Measurements from ENCODE around the gene TMEM26. TPM values are rescaled to one million over a fixed set of nuclear protein-coding genes. Genes with fewer than 3 reads are reported as not detected.

The TMEM26 gene
- total RNA-seq, 1 donor from 2014 or later, result 3.4 TPM

DNA sequence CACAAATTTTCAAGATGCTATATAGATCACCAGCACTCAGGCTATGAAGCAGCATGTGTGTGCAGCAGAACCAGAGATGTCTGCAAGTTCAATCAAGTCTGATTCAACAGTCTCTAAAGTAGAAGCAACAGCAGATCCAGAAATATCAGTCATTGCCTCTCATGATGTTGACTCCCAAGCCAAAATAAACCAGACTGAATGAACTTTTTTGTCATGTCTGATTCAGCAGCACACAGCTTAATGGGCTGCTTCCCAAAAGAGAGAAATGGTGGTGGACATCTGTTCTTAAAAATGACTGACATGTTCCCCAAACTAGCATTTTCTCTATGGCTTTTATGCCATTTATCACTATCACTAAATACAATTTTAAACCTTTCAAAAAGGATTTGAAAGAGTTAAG lies 53.8 kb downstream of the TMEM26 start:
- H3K36me3 Mint-ChIP-seq, result no peaks in the 10 kb centered on the region
- no peak for DNase-seq (ENCODE audit: low spot score in 2 of 2, unreplicated experiment in 2 of 2)
- TF ChIP-seq, protein P1, sequence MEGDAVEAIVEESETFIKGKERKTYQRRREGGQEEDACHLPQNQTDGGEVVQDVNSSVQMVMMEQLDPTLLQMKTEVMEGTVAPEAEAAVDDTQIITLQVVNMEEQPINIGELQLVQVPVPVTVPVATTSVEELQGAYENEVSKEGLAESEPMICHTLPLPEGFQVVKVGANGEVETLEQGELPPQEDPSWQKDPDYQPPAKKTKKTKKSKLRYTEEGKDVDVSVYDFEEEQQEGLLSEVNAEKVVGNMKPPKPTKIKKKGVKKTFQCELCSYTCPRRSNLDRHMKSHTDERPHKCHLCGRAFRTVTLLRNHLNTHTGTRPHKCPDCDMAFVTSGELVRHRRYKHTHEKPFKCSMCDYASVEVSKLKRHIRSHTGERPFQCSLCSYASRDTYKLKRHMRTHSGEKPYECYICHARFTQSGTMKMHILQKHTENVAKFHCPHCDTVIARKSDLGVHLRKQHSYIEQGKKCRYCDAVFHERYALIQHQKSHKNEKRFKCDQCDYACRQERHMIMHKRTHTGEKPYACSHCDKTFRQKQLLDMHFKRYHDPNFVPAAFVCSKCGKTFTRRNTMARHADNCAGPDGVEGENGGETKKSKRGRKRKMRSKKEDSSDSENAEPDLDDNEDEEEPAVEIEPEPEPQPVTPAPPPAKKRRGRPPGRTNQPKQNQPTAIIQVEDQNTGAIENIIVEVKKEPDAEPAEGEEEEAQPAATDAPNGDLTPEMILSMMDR (IDR thresholded peaks at IDR 0.05; ENCODE audit: unreplicated experiment), result no peak
- H3K4me3 Mint-ChIP-seq, result no peak overlapping the region
- no peaks in the 10 kb centered on the region for H3K9me3 Mint-ChIP-seq
- peaks cover 32% of the 10 kb centered on the region for H3K4me1 Mint-ChIP-seq
- H3K27ac Mint-ChIP-seq, result no peak overlapping the region
- H3K27me3 Mint-ChIP-seq (ENCODE audit: low read depth), result no peaks in the 10 kb centered on the region

DNA sequence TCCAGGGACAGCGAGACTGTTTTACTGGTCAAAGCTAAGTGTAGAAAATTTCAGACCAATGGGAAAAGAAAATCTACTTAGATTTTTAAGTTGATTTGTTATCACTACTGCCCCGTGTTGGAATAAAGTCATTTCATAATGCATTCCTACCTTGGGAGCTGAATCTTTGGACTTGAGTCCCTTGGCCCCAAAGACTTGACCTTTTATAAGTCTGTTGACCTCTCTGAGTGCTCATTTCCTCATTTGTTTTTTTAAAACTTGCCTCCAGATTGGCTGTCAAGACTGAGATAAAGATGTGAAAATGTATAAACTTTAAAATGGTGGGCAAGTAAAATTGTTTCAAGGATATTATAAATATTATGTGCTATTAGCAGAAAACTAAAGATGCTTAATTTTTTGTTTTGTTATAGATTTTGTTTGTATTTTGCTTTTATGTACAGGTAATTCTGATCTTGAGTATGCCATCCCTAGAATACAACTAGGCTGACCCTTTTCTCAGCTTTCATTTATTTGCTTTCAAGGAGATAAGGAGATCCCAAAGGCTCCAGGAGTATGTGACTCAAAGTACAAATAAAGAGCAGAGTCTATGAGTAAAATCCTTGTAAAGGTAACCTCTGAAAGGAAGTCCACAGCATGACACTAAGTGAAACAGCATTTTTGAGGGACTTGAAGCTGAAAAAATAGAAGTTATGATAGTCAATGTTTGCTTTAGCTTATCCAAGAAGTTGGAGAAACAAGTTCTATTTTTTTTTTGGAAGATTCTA lies 54.6 kb downstream of the TMEM26 start:
- TF ChIP-seq, protein P1 (IDR thresholded peaks at IDR 0.05; ENCODE audit: unreplicated experiment), result no peak
- Mint-ChIP-seq H3K27ac (no peak overlapping the region), H3K27me3 (ENCODE audit: low read depth) (peaks cover 2% of the 10 kb centered on the region), H3K9me3 (no peaks in the 10 kb centered on the region), H3K36me3 (no peaks in the 10 kb centered on the region), H3K4me1 (peaks cover 30% of the 10 kb centered on the region), H3K4me3 (no peak overlapping the region)
- DNase-seq (ENCODE audit: low spot score in 2 of 2, unreplicated experiment in 2 of 2), result no peak

DNA sequence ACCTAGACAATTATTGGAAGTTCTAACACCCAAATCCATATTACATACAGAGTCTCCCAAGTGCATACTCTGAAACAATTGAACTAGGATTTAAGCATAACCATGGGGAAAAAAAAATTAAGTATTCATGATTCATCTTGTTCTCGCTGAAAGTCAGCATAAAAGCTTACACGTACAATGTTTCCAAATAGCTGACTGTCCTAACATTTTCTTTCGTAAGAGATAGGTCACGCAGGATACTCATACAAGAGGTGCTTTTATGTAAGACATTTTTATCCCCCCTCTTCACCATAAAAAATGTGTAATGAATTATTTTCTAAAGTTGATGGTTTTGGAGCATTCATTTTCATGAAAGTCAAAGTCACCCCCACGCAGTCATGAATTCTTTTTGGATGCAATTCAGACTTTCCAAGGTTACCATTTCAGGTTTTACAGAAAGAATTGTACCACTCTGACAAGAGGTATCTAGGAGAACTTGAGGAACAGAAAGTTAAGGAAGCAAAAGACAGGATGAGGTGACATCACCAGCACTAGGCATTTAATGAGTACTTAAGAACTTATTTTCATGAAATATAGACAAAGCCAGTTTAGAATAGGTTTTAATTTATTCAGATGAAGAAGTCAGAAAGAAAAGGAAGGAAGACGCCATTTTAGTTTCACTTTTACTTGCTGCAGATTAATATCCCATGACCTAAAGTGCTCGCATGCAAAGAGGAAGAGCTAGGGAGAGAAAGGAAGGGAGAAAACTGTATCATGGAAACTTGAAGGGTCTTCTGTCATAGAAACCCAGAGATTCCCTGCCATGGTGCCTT lies 55.8 kb downstream of the TMEM26 start:
- TF ChIP-seq, protein P1 (IDR thresholded peaks at IDR 0.05; ENCODE audit: unreplicated experiment), result no peak
- peaks cover 6% of the 10 kb centered on the region for H3K9me3 Mint-ChIP-seq
- H3K27ac Mint-ChIP-seq, result peak overlapping the region; percentile 13
- no peak overlapping the region for H3K4me3 Mint-ChIP-seq
- H3K36me3 Mint-ChIP-seq, result no peaks in the 10 kb centered on the region
- peaks cover 30% of the 10 kb centered on the region for H3K4me1 Mint-ChIP-seq
- H3K27me3 Mint-ChIP-seq (ENCODE audit: low read depth), result peaks cover 2% of the 10 kb centered on the region
- DNase-seq (ENCODE audit: low spot score in 2 of 2, unreplicated experiment in 2 of 2), result no peak

DNA sequence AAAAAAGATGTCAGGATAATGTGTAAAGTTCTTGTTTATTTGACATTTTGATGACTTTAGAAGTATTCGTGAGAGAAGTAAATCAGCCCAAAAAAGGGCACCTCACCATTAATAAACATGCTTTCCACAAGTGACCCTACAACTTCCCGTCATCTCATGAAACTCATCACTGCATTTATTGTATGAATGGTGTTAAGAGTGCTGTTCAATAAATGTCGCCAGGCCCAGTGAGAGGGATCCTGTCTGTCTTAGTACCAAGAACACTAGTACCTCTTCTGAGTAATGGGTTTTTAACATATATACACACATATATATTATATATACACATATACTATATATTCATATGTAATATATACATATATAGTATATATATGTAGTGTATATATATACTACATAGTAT lies 61.9 kb downstream of the TMEM26 start:
- H3K27me3 Mint-ChIP-seq (ENCODE audit: low read depth), result peaks cover 7% of the 10 kb centered on the region
- TF ChIP-seq, protein P1 (IDR thresholded peaks at IDR 0.05; ENCODE audit: unreplicated experiment), result no peak
- peaks cover 5% of the 10 kb centered on the region for H3K4me1 Mint-ChIP-seq
- H3K27ac Mint-ChIP-seq, result no peak overlapping the region
- no peaks in the 10 kb centered on the region for H3K36me3 Mint-ChIP-seq
- no peak for DNase-seq (ENCODE audit: low spot score in 2 of 2, unreplicated experiment in 2 of 2)
- peaks cover 7% of the 10 kb centered on the region for H3K9me3 Mint-ChIP-seq
- no peak overlapping the region for H3K4me3 Mint-ChIP-seq

DNA sequence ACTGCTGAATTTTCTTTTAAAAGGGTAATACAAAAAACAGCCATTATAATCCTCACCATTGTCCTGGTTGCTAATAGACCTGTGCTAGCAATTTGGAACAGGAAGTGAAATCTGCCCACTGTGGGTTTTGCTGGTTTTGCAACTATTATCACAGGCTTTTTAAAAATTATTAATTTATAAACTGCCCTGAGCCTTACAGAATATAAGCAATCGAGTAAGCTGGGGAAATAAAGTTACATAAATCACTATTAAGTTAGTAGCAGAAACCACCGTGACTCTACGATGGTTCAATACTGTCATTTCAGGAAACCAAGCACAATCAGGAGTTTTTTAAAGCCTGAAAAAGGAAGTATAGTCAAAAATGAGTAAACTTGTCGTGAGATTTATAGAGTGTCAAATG lies 62.3 kb downstream of the TMEM26 start:
- no peak overlapping the region for H3K4me3 Mint-ChIP-seq
- no peaks in the 10 kb centered on the region for H3K36me3 Mint-ChIP-seq
- no peak overlapping the region for H3K27ac Mint-ChIP-seq
- H3K4me1 Mint-ChIP-seq, result peaks cover 5% of the 10 kb centered on the region
- peaks cover 7% of the 10 kb centered on the region for H3K9me3 Mint-ChIP-seq
- peaks cover 7% of the 10 kb centered on the region for H3K27me3 Mint-ChIP-seq (ENCODE audit: low read depth)
- DNase-seq (ENCODE audit: low spot score in 2 of 2, unreplicated experiment in 2 of 2), result no peak
- TF ChIP-seq, protein P1 (IDR thresholded peaks at IDR 0.05; ENCODE audit: unreplicated experiment), result no peak

Data from mesothelial cell of epicardium (in vitro differentiated cells).